ENCODE data around the gene TUBB1.

Gene TUBB1

GRCh38 chr20:59004763-59005522 lies 14.3 kb upstream of the TUBB1 start:
- peak overlapping the region; percentile 95 to 96 for H3K9ac ChIP-seq (ENCODE audit: low read depth in 1 of 2, low read length in 2 of 2)
- no peaks in the 10 kb centered on the region for H3K27me3 ChIP-seq (ENCODE audit: control insufficient read depth in 1 of 2, insufficient read depth in 2 of 2, low read length in 2 of 2)
- H3K9me3 ChIP-seq (ENCODE audit: control insufficient read depth in 1 of 2, low read length in 2 of 2): no peaks in the 10 kb centered on the region
- peaks cover 13 to 40% of the 10 kb centered on the region in 2 donors for H3K36me3 ChIP-seq (ENCODE audit: control insufficient read depth in 1 of 2, insufficient read depth in 2 of 2, low read length in 2 of 2)
- peak overlapping the region; percentile 80 for H3K27ac ChIP-seq (ENCODE audit: low read depth, low read length)
- H3K4me1 ChIP-seq (ENCODE audit: control insufficient read depth in 1 of 2, insufficient read depth in 2 of 2, low read length in 2 of 2): peaks cover 42 to 49% of the 10 kb centered on the region in 2 donors
- peak overlapping the region; percentile 84 to 89 for H3K4me3 ChIP-seq (ENCODE audit: low read depth in 1 of 2, low read length in 2 of 2)

- Histone ChIP-seq H3K4me3 (ENCODE audit: low read depth in 1 of 2, low read length in 2 of 2) (peak overlapping the region; percentile 84 to 89), H3K9me3 (ENCODE audit: control insufficient read depth in 1 of 2, low read length in 2 of 2) (no peaks in the 10 kb centered on the region), H3K36me3 (ENCODE audit: control insufficient read depth in 1 of 2, insufficient read depth in 2 of 2, low read length in 2 of 2) (peaks cover 13 to 35% of the 10 kb centered on the region in 2 donors), H3K4me1 (ENCODE audit: control insufficient read depth in 1 of 2, insufficient read depth in 2 of 2, low read length in 2 of 2) (peaks cover 49 to 56% of the 10 kb centered on the region in 2 donors), H3K9ac (ENCODE audit: low read depth in 1 of 2, low read length in 2 of 2) (peak overlapping the region; percentile 95 to 96), H3K27me3 (ENCODE audit: control insufficient read depth in 1 of 2, insufficient read depth in 2 of 2, low read length in 2 of 2) (no peaks in the 10 kb centered on the region), H3K27ac (ENCODE audit: low read depth, low read length) (peak overlapping the region; percentile 80)
These were observed 13.6 kb upstream of the TUBB1 start for GRCh38 chr20:59005523-59006166.

- Histone ChIP-seq H3K4me3 (ENCODE audit: low read depth in 1 of 2, low read length in 2 of 2) (peak overlapping the region; percentile 84 to 89), H3K4me1 (ENCODE audit: control insufficient read depth in 1 of 2, insufficient read depth in 2 of 2, low read length in 2 of 2) (peaks cover 54 to 62% of the 10 kb centered on the region in 2 donors), H3K27me3 (ENCODE audit: control insufficient read depth in 1 of 2, insufficient read depth in 2 of 2, low read length in 2 of 2) (no peaks in the 10 kb centered on the region), H3K36me3 (ENCODE audit: control insufficient read depth in 1 of 2, insufficient read depth in 2 of 2, low read length in 2 of 2) (peaks cover 9 to 28% of the 10 kb centered on the region in 2 donors), H3K9ac (ENCODE audit: low read depth in 1 of 2, low read length in 2 of 2) (peak overlapping the region; percentile 95 to 96), H3K9me3 (ENCODE audit: control insufficient read depth in 1 of 2, low read length in 2 of 2) (no peaks in the 10 kb centered on the region), H3K27ac (ENCODE audit: low read depth, low read length) (peak overlapping the region; percentile 80)
These were observed 12.9 kb upstream of the TUBB1 start for GRCh38 chr20:59006167-59006863.

GRCh38 chr20:59006864-59007664 lies 12.2 kb upstream of the TUBB1 start, which contains the start of gene CTSZ:
TSS of gene CTSZ (minus strand) at chr20:59007254. CDS start at chr20:59007128, 126 bp downstream.
- H3K4me1 ChIP-seq (ENCODE audit: control insufficient read depth in 1 of 2, insufficient read depth in 2 of 2, low read length in 2 of 2): peaks cover 54 to 64% of the 10 kb centered on the region in 2 donors

GRCh38 chr20:59007665-59008511 lies 11.3 kb upstream of the TUBB1 start:
- Histone ChIP-seq H3K36me3 (ENCODE audit: control insufficient read depth in 1 of 2, insufficient read depth in 2 of 2, low read length in 2 of 2) (peaks cover 3 to 12% of the 10 kb centered on the region in 2 donors), H3K4me3 (ENCODE audit: low read depth in 1 of 2, low read length in 2 of 2) (peak overlapping the region; percentile 84 to 89), H3K4me1 (ENCODE audit: control insufficient read depth in 1 of 2, insufficient read depth in 2 of 2, low read length in 2 of 2) (peaks cover 54 to 64% of the 10 kb centered on the region in 2 donors), H3K9ac (ENCODE audit: low read depth in 1 of 2, low read length in 2 of 2) (peak overlapping the region in 1 of 2 donors; percentile 96), H3K9me3 (ENCODE audit: control insufficient read depth in 1 of 2, low read length in 2 of 2) (no peaks in the 10 kb centered on the region), H3K27me3 (ENCODE audit: control insufficient read depth in 1 of 2, insufficient read depth in 2 of 2, low read length in 2 of 2) (no peaks in the 10 kb centered on the region), H3K27ac (ENCODE audit: low read depth, low read length) (peak overlapping the region; percentile 71)

More at GRCh38 chr20:59006864-59007664, 12.2 kb upstream of the TUBB1 start, which contains the start of gene CTSZ:
- Histone ChIP-seq H3K27ac (ENCODE audit: low read depth, low read length) (peak within 1 kb of the TSS; percentile 80), H3K4me3 (ENCODE audit: low read depth in 1 of 2, low read length in 2 of 2) (peak within 1 kb of the TSS; percentile 84 to 89), H3K9ac (ENCODE audit: low read depth in 1 of 2, low read length in 2 of 2) (peak within 1 kb of the TSS; percentile 95 to 96), H3K9me3 (ENCODE audit: control insufficient read depth in 1 of 2, low read length in 2 of 2) (no peaks in the 10 kb centered on the region), H3K36me3 (ENCODE audit: control insufficient read depth in 1 of 2, insufficient read depth in 2 of 2, low read length in 2 of 2) (peaks cover 3 to 21% of the 10 kb centered on the region in 2 donors), H3K27me3 (ENCODE audit: control insufficient read depth in 1 of 2, insufficient read depth in 2 of 2, low read length in 2 of 2) (no peaks in the 10 kb centered on the region)

GRCh38 chr20:59008715-59009336 lies 10.4 kb upstream of the TUBB1 start:
- peak overlapping the region in 1 of 2 donors; percentile 15 for H3K9ac ChIP-seq (ENCODE audit: low read depth in 1 of 2, low read length in 2 of 2)
- no peak overlapping the region for H3K27ac ChIP-seq (ENCODE audit: low read depth, low read length)
- no peaks in the 10 kb centered on the region for H3K9me3 ChIP-seq (ENCODE audit: control insufficient read depth in 1 of 2, low read length in 2 of 2)
- peaks cover 50 to 57% of the 10 kb centered on the region in 2 donors for H3K4me1 ChIP-seq (ENCODE audit: control insufficient read depth in 1 of 2, insufficient read depth in 2 of 2, low read length in 2 of 2)
- H3K4me3 ChIP-seq (ENCODE audit: low read depth in 1 of 2, low read length in 2 of 2): no peak overlapping the region
- H3K36me3 ChIP-seq (ENCODE audit: control insufficient read depth in 1 of 2, insufficient read depth in 2 of 2, low read length in 2 of 2): peaks cover 3 to 4% of the 10 kb centered on the region in 2 donors
- no peaks in the 10 kb centered on the region for H3K27me3 ChIP-seq (ENCODE audit: control insufficient read depth in 1 of 2, insufficient read depth in 2 of 2, low read length in 2 of 2)

- no peak overlapping the region for H3K4me3 ChIP-seq (ENCODE audit: low read depth in 1 of 2, low read length in 2 of 2)
- peaks cover 0 to under 1% of the 10 kb centered on the region in 2 donors for H3K36me3 ChIP-seq (ENCODE audit: control insufficient read depth in 1 of 2, insufficient read depth in 2 of 2, low read length in 2 of 2)
- no peak overlapping the region for H3K27ac ChIP-seq (ENCODE audit: low read depth, low read length)
- no peaks in the 10 kb centered on the region for H3K9me3 ChIP-seq (ENCODE audit: control insufficient read depth in 1 of 2, low read length in 2 of 2)
- H3K27me3 ChIP-seq (ENCODE audit: control insufficient read depth in 1 of 2, insufficient read depth in 2 of 2, low read length in 2 of 2): no peaks in the 10 kb centered on the region
- H3K9ac ChIP-seq (ENCODE audit: low read depth in 1 of 2, low read length in 2 of 2): no peak overlapping the region
- peaks cover 35 to 43% of the 10 kb centered on the region in 2 donors for H3K4me1 ChIP-seq (ENCODE audit: control insufficient read depth in 1 of 2, insufficient read depth in 2 of 2, low read length in 2 of 2)
These were observed 8.8 kb upstream of the TUBB1 start for GRCh38 chr20:59010321-59010994.

- Histone ChIP-seq H3K36me3 (ENCODE audit: control insufficient read depth in 1 of 2, insufficient read depth in 2 of 2, low read length in 2 of 2) (no peaks in the 10 kb centered on the region), H3K4me3 (ENCODE audit: low read depth in 1 of 2, low read length in 2 of 2) (no peak overlapping the region), H3K27me3 (ENCODE audit: control insufficient read depth in 1 of 2, insufficient read depth in 2 of 2, low read length in 2 of 2) (no peaks in the 10 kb centered on the region), H3K9ac (ENCODE audit: low read depth in 1 of 2, low read length in 2 of 2) (no peak overlapping the region), H3K4me1 (ENCODE audit: control insufficient read depth in 1 of 2, insufficient read depth in 2 of 2, low read length in 2 of 2) (peaks cover 29 to 35% of the 10 kb centered on the region in 2 donors), H3K27ac (ENCODE audit: low read depth, low read length) (no peak overlapping the region), H3K9me3 (ENCODE audit: control insufficient read depth in 1 of 2, low read length in 2 of 2) (no peaks in the 10 kb centered on the region)
These were observed 8.0 kb upstream of the TUBB1 start for GRCh38 chr20:59010995-59011873.

Measured in duodenal mucosa (tissue), 2 donors.